Large intestine (tissue), 3 donors: Measurements from ENCODE around the gene MYOG. TPM values are rescaled to one million over a fixed set of nuclear protein-coding genes. Genes with fewer than 3 reads are reported as not detected.

Source experiments
- DNase-seq, 2 donors: peaks; one replicate each; pipeline versions ENCODE4 v3.0.0 to v3.0.0-alpha.2; 2013
- H3K27ac ChIP-seq: one replicate; pipeline ENCODE4 v1.5.1; 2013; ENCODE audit warnings: low read length
- H3K27me3 ChIP-seq: 2 replicates; pipeline ENCODE4 v1.6.1; 2013; ENCODE audit warnings: low read length; ENCODE audit not compliant: control insufficient read depth, insufficient read depth
- H3K36me3 ChIP-seq: 2 replicates; pipeline ENCODE4 v1.6.1; 2013; ENCODE audit warnings: low read length; ENCODE audit not compliant: control insufficient read depth, insufficient read depth
- H3K4me1 ChIP-seq: one replicate; pipeline ENCODE4 v1.6.1; 2013; ENCODE audit warnings: low read length; ENCODE audit not compliant: control insufficient read depth, insufficient read depth
- H3K4me3 ChIP-seq: one replicate; pipeline ENCODE4 v1.5.1; 2013; ENCODE audit warnings: low read length
- H3K9me3 ChIP-seq: one replicate; pipeline ENCODE4 v1.6.1; 2013; ENCODE audit warnings: mild to moderate bottlenecking, low read depth, low read length, moderate library complexity; ENCODE audit not compliant: control insufficient read depth
- WGBS: methylation state at CpG from one replicate; pipeline ENCODE4 v1.1.5; 2013; ENCODE audit warnings: low lambda C conversion rate; ENCODE audit not compliant: insufficient coverage; 5-methylcytosine and 5-hydroxymethylcytosine counted together
- polyA plus RNA-seq: library from polyadenylated mRNA; unstranded; fragments of 120-200 nt; gene quantifications from one replicate; pipeline ENCODE4 v1.2.1, GENCODE V29; 2013

The MYOG gene
- polyA plus RNA-seq, 1 donor, result 0.66 TPM

- WGBS, result 37% methylated on average over 2 of the region's 12 CpGs
- no peak for DNase-seq
- no peaks in the 10 kb centered on the region for H3K36me3 ChIP-seq
- no peak overlapping the region for H3K27ac ChIP-seq
- H3K9me3 ChIP-seq, result no peaks in the 10 kb centered on the region
- peaks cover 63% of the 10 kb centered on the region for H3K27me3 ChIP-seq
- peaks cover 18% of the 10 kb centered on the region for H3K4me1 ChIP-seq
- H3K4me3 ChIP-seq, result no peak overlapping the region
Measured at GRCh38 chr1:203126866-203127665, 41.3 kb upstream of the MYOG start.

GRCh38 chr1:203126151-203126865, 40.5 kb upstream of the MYOG start:
- H3K27ac ChIP-seq, result no peak overlapping the region
- H3K9me3 ChIP-seq, result no peaks in the 10 kb centered on the region
- WGBS, result no CpG with 5 or more reads among the region's 8 CpGs
- peaks cover 65% of the 10 kb centered on the region for H3K27me3 ChIP-seq
- no peak for DNase-seq
- peaks cover 18% of the 10 kb centered on the region for H3K4me1 ChIP-seq
- H3K4me3 ChIP-seq, result no peak overlapping the region
- H3K36me3 ChIP-seq, result no peaks in the 10 kb centered on the region

GRCh38 chr1:203124546-203125317, 38.9 kb upstream of the MYOG start:
- Histone ChIP-seq H3K4me1 (peaks cover 18% of the 10 kb centered on the region), H3K9me3 (no peaks in the 10 kb centered on the region), H3K27ac (no peak overlapping the region), H3K27me3 (peaks cover 74% of the 10 kb centered on the region), H3K36me3 (no peaks in the 10 kb centered on the region), H3K4me3 (no peak overlapping the region)
- WGBS, result 50% methylated on average over 1 of the region's 5 CpGs
- DNase-seq, result no peak

- WGBS, result no CpG with 5 or more reads among the region's 5 CpGs
- peaks cover 18% of the 10 kb centered on the region for H3K4me1 ChIP-seq
- DNase-seq, result no peak
- H3K4me3 ChIP-seq, result no peak overlapping the region
- H3K36me3 ChIP-seq, result no peaks in the 10 kb centered on the region
- no peak overlapping the region for H3K27ac ChIP-seq
- H3K9me3 ChIP-seq, result no peaks in the 10 kb centered on the region
- H3K27me3 ChIP-seq, result peaks cover 74% of the 10 kb centered on the region
Measured at GRCh38 chr1:203124011-203124410, 38.2 kb upstream of the MYOG start.

- Histone ChIP-seq H3K27ac (no peak overlapping the region), H3K4me1 (peaks cover 13% of the 10 kb centered on the region), H3K27me3 (peaks cover 73% of the 10 kb centered on the region), H3K9me3 (no peaks in the 10 kb centered on the region), H3K36me3 (no peaks in the 10 kb centered on the region), H3K4me3 (no peak overlapping the region)
- no CpG with 5 or more reads among the region's 2 CpGs for WGBS
- DNase-seq, result no peak
Measured at GRCh38 chr1:203122159-203122558, 36.3 kb upstream of the MYOG start.

GRCh38 chr1:203121186-203122015, 35.6 kb upstream of the MYOG start:
- no peak for DNase-seq
- H3K9me3 ChIP-seq, result no peaks in the 10 kb centered on the region
- peaks cover 71% of the 10 kb centered on the region for H3K27me3 ChIP-seq
- peaks cover 7% of the 10 kb centered on the region for H3K4me1 ChIP-seq
- H3K27ac ChIP-seq, result no peak overlapping the region
- no peaks in the 10 kb centered on the region for H3K36me3 ChIP-seq
- WGBS, result 73% methylated on average over 3 of the region's 11 CpGs
- H3K4me3 ChIP-seq, result no peak overlapping the region

- no peak overlapping the region for H3K4me3 ChIP-seq
- no peak for DNase-seq
- no CpG with 5 or more reads among the region's 7 CpGs for WGBS
- peaks cover 68% of the 10 kb centered on the region for H3K27me3 ChIP-seq
- no peaks in the 10 kb centered on the region for H3K36me3 ChIP-seq
- H3K27ac ChIP-seq, result no peak overlapping the region
- H3K9me3 ChIP-seq, result no peaks in the 10 kb centered on the region
- peaks cover 3% of the 10 kb centered on the region for H3K4me1 ChIP-seq
Measured at GRCh38 chr1:203120325-203121153, 34.7 kb upstream of the MYOG start.

- H3K27ac ChIP-seq, result no peak overlapping the region
- peaks cover 3% of the 10 kb centered on the region for H3K4me1 ChIP-seq
- peak; percentile 43 to 55 for DNase-seq
- no peaks in the 10 kb centered on the region for H3K9me3 ChIP-seq
- no CpG with 5 or more reads among the region's 35 CpGs for WGBS
- H3K4me3 ChIP-seq, result no peak overlapping the region
- H3K36me3 ChIP-seq, result no peaks in the 10 kb centered on the region
- H3K27me3 ChIP-seq, result peaks cover 52% of the 10 kb centered on the region
Measured at GRCh38 chr1:203117611-203118575, 32.1 kb upstream of the MYOG start.
